Measurements from ENCODE around the gene SLC2A9. TPM values are rescaled to one million over a fixed set of nuclear protein-coding genes. Genes with fewer than 3 reads are reported as not detected.

Gene SLC2A9
- total RNA-seq, 2 donors from 2014 or later, result 9.8 to 15.3 TPM

- no peaks in the 10 kb centered on the region for H3K4me1 ChIP-seq (replicated peaks)
- H3K27ac ChIP-seq, result no peak overlapping the region
- 74% methylated on average over 10 of the region's 10 CpGs for WGBS
- no peaks in the 10 kb centered on the region for H3K9me3 ChIP-seq
- H3K36me3 ChIP-seq, result no peaks in the 10 kb centered on the region
- no peak for TF ChIP-seq POLR2AphosphoS5 (IDR thresholded peaks at IDR 0.05)
- no peak for TF ChIP-seq POLR2A (IDR thresholded peaks at IDR 0.05)
- TF ChIP-seq CTCF (IDR thresholded peaks at IDR 0.05), result no peak
- no peak overlapping the region for H3K4me3 ChIP-seq
- DNase-seq (ENCODE audit: low spot score), result no peak
- no peaks in the 10 kb centered on the region for H3K27me3 ChIP-seq (replicated peaks; ENCODE audit: insufficient read depth)
- intact Hi-C loops (cut with DNase I), result no loop called here
Observed at GRCh38 chr4:9927341-9928007, 93.8 kb downstream of the SLC2A9 start.

GRCh38 chr4:9926586-9926985, 94.7 kb downstream of the SLC2A9 start:
- H3K4me3 ChIP-seq, result no peak overlapping the region
- H3K27ac ChIP-seq, result no peak overlapping the region
- intact Hi-C loops (cut with DNase I), result no loop called here
- H3K9me3 ChIP-seq, result no peaks in the 10 kb centered on the region
- no peaks in the 10 kb centered on the region for H3K27me3 ChIP-seq (replicated peaks; ENCODE audit: insufficient read depth)
- H3K36me3 ChIP-seq, result no peaks in the 10 kb centered on the region
- no peaks in the 10 kb centered on the region for H3K4me1 ChIP-seq (replicated peaks)
- 95% methylated on average over 3 of the region's 3 CpGs for WGBS
- no peak for TF ChIP-seq POLR2A (IDR thresholded peaks at IDR 0.05)
- no peak for TF ChIP-seq POLR2AphosphoS5 (IDR thresholded peaks at IDR 0.05)
- no peak for TF ChIP-seq CTCF (IDR thresholded peaks at IDR 0.05)
- DNase-seq (ENCODE audit: low spot score), result no peak

GRCh38 chr4:9925750-9926439, 95.4 kb downstream of the SLC2A9 start:
- no peaks in the 10 kb centered on the region for H3K4me1 ChIP-seq (replicated peaks)
- DNase-seq (ENCODE audit: low spot score), result no peak
- H3K4me3 ChIP-seq, result no peak overlapping the region
- H3K9me3 ChIP-seq, result no peaks in the 10 kb centered on the region
- no peaks in the 10 kb centered on the region for H3K27me3 ChIP-seq (replicated peaks; ENCODE audit: insufficient read depth)
- H3K27ac ChIP-seq, result no peak overlapping the region
- TF ChIP-seq POLR2AphosphoS5 (IDR thresholded peaks at IDR 0.05), result no peak
- intact Hi-C loops (cut with DNase I), result no loop called here
- no peaks in the 10 kb centered on the region for H3K36me3 ChIP-seq
- WGBS, result 76% methylated on average over 8 of the region's 8 CpGs

- WGBS, result 46% methylated on average over 4 of the region's 4 CpGs
- H3K27ac ChIP-seq, result no peak overlapping the region
- no peak for TF ChIP-seq CTCF (IDR thresholded peaks at IDR 0.05)
- TF ChIP-seq POLR2AphosphoS5 (IDR thresholded peaks at IDR 0.05), result no peak
- no peak for TF ChIP-seq POLR2A (IDR thresholded peaks at IDR 0.05)
- no peak for DNase-seq (ENCODE audit: low spot score)
- no peaks in the 10 kb centered on the region for H3K36me3 ChIP-seq
- no peak overlapping the region for H3K4me3 ChIP-seq
- no peaks in the 10 kb centered on the region for H3K27me3 ChIP-seq (replicated peaks; ENCODE audit: insufficient read depth)
- H3K4me1 ChIP-seq (replicated peaks), result no peaks in the 10 kb centered on the region
- intact Hi-C loops (cut with DNase I), result no loop called here
- no peaks in the 10 kb centered on the region for H3K9me3 ChIP-seq
Observed at GRCh38 chr4:9924750-9925149, 96.5 kb downstream of the SLC2A9 start.

- intact Hi-C loops (cut with DNase I), result no loop called here
- Histone ChIP-seq H3K4me3 (no peak overlapping the region), H3K4me1 (replicated peaks) (no peaks in the 10 kb centered on the region), H3K36me3 (no peaks in the 10 kb centered on the region), H3K27ac (no peak overlapping the region), H3K9me3 (no peaks in the 10 kb centered on the region), H3K27me3 (replicated peaks; ENCODE audit: insufficient read depth) (no peaks in the 10 kb centered on the region)
- DNase-seq (ENCODE audit: low spot score), result no peak
- TF ChIP-seq POLR2A (IDR thresholded peaks at IDR 0.05) (no peak), CTCF (IDR thresholded peaks at IDR 0.05) (no peak), POLR2AphosphoS5 (IDR thresholded peaks at IDR 0.05) (no peak)
- WGBS, result 85% methylated on average over 12 of the region's 12 CpGs
Observed at GRCh38 chr4:9923195-9923812, 98.0 kb downstream of the SLC2A9 start.
